ENCODE results near the gene GDI1. TPM values are rescaled to one million over a fixed set of nuclear protein-coding genes. Genes with fewer than 3 reads are reported as not detected.

Gene GDI1
- total and polyA plus RNA-seq, 2 experiments from 2014 or later = 48.5 to 95.9 TPM

DNA sequence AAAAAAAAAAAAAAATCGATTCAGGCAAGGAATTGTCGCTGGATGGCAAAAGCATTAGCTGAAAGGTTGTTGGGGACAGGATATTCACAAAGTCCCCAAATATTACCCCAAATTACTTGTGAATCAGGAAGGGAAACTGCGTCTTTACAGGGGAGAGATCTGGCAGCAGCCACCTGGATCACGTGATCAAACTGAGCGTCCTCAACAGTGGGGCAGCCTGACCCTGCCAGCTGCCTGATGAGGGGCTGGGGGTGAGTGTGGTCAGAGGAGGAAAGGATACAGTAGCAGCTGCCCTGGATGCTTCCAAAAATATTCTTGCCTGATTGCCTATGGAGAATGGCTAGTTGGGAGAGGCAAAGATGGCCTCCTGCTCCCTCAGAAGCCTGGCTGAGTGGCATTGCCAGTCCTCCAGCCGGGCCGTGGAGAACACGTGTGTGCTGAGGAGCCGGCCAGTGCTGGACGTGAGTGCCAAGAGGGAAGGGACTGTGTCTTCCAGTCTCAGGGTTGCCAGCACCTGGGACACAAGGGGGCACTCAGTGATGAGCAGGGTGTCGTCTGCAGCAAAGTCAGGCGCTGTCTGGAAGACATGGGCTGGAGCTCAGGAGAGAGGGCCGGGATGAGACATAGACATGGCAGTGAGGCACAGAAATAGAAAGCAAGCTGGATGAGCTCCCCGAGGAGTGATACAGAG, 45.1 kb downstream of the GDI1 start:
- no peaks in the 10 kb centered on the region for H3K79me2 ChIP-seq (replicated peaks; ENCODE audit: insufficient read depth)
- Mint-ChIP-seq H3K9me3 (no peaks in the 10 kb centered on the region), H3K4me3 (no peak overlapping the region; the same call in 2 of the 3 replicates), H3K27me3 (ENCODE audit: insufficient read depth, low read depth, poor library complexity) (peaks cover 7% of the 10 kb centered on the region), H3K27ac (no peak overlapping the region), H3K4me1 (peaks cover 10% of the 10 kb centered on the region; the same call in 2 of the 3 replicates), H3K36me3 (ENCODE audit: low read depth) (peaks cover 5% of the 10 kb centered on the region; the same call in 1 of the 3 replicates)
- no peak for DNase-seq (ENCODE audit: low spot score)
- H3K4me2 ChIP-seq = no peak overlapping the region
- ATAC-seq = no peak
- H3K27me3 ChIP-seq (ENCODE audit: insufficient read depth) = no peaks in the 10 kb centered on the region
- TF ChIP-seq JUNB (IDR thresholded peaks at IDR 0.05; ENCODE audit: unreplicated experiment) (no peak), NANOG (IDR thresholded peaks at IDR 0.05; ENCODE audit: borderline replicate concordance) (no peak), CREB1 (CRISPR knock-in tag; IDR thresholded peaks at IDR 0.05; ENCODE audit: low read depth) (no peak), ZNF114 (CRISPR knock-in tag; IDR thresholded peaks at IDR 0.05) (no peak), POLR2AphosphoS5 (IDR thresholded peaks at IDR 0.05; ENCODE audit: low read depth) (no peak), ZNF331 (CRISPR knock-in tag; IDR thresholded peaks at IDR 0.05; ENCODE audit: low read depth) (no peak), STAT1 (IDR thresholded peaks at IDR 0.05; ENCODE audit: unreplicated experiment) (no peak)
- no peak overlapping the region for H3K4me3 ChIP-seq
- H3K27ac ChIP-seq (ENCODE audit: low read depth) = no peak overlapping the region
- no peaks in the 10 kb centered on the region for H3K4me1 ChIP-seq (ENCODE audit: insufficient read depth)
- no peaks in the 10 kb centered on the region for H3K36me3 ChIP-seq (ENCODE audit: insufficient read depth)
- H2AFZ ChIP-seq = no peak overlapping the region
- H4K20me1 ChIP-seq (replicated peaks; ENCODE audit: insufficient read depth) = no peaks in the 10 kb centered on the region; the same call in 1 of the 2 replicates
- no peaks in the 10 kb centered on the region for H3K9me2 ChIP-seq (ENCODE audit: insufficient read depth)
- H3F3A ChIP-seq (replicated peaks; ENCODE audit: low read depth) = no peaks in the 10 kb centered on the region

DNA sequence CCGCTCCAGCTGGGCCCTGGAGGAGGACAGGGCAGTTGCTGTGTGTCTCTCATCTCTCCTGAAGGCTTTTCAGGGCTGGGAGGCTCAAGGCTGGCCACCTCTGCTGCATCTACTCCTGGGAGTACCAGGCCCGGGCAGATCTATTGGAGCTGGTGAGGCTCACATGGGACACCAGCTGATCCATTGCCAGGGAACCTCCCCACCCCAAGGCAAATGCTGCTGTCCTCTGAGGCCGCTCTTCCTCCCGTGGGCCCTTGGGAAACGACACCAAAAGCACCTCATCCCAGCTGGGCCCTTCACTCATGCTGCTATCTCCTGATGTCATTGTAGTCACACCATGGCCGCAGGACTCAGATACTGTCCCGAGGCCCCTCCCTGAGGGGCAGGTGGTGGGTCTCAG, 45.8 kb downstream of the GDI1 start:
- H3F3A ChIP-seq (replicated peaks; ENCODE audit: low read depth) = no peaks in the 10 kb centered on the region
- no peaks in the 10 kb centered on the region; the same call in 1 of the 2 replicates for H4K20me1 ChIP-seq (replicated peaks; ENCODE audit: insufficient read depth)
- H3K36me3 Mint-ChIP-seq (ENCODE audit: low read depth) = peaks cover 5% of the 10 kb centered on the region; the same call in 2 of the 3 replicates
- ATAC-seq (no peak), DNase-seq (ENCODE audit: low spot score) (no peak)
- H3K4me2 ChIP-seq = no peak overlapping the region
- no peaks in the 10 kb centered on the region for H3K4me1 ChIP-seq (ENCODE audit: insufficient read depth)
- no peak overlapping the region for H3K4me3 ChIP-seq
- no peaks in the 10 kb centered on the region for H3K36me3 ChIP-seq (ENCODE audit: insufficient read depth)
- no peaks in the 10 kb centered on the region for H3K9me3 Mint-ChIP-seq
- H3K27me3 Mint-ChIP-seq (ENCODE audit: insufficient read depth, low read depth, poor library complexity) = peaks cover 9% of the 10 kb centered on the region
- H3K79me2 ChIP-seq (replicated peaks; ENCODE audit: insufficient read depth) = no peaks in the 10 kb centered on the region
- H3K4me3 Mint-ChIP-seq = no peak overlapping the region
- no peak overlapping the region for H3K27ac Mint-ChIP-seq
- no peaks in the 10 kb centered on the region for H3K27me3 ChIP-seq (ENCODE audit: insufficient read depth)
- no peak overlapping the region for H2AFZ ChIP-seq
- H3K4me1 Mint-ChIP-seq = peaks cover 10% of the 10 kb centered on the region; the same call in 2 of the 3 replicates
- no peak overlapping the region for H3K27ac ChIP-seq (ENCODE audit: low read depth)
- no peaks in the 10 kb centered on the region for H3K9me2 ChIP-seq (ENCODE audit: insufficient read depth)
- TF ChIP-seq ZNF331 (CRISPR knock-in tag; IDR thresholded peaks at IDR 0.05; ENCODE audit: low read depth) (no peak), NANOG (IDR thresholded peaks at IDR 0.05; ENCODE audit: borderline replicate concordance) (no peak), JUNB (IDR thresholded peaks at IDR 0.05; ENCODE audit: unreplicated experiment) (no peak), EZH2 (IDR thresholded peaks at IDR 0.05; ENCODE audit: low read depth, unreplicated experiment) (no peak), EZH2phosphoT487 (IDR thresholded peaks at IDR 0.05; ENCODE audit: unreplicated experiment) (no peak), POLR2AphosphoS5 (IDR thresholded peaks at IDR 0.05; ENCODE audit: low read depth) (no peak), CREB1 (CRISPR knock-in tag; IDR thresholded peaks at IDR 0.05; ENCODE audit: low read depth) (no peak), ZNF114 (CRISPR knock-in tag; IDR thresholded peaks at IDR 0.05) (no peak), STAT1 (IDR thresholded peaks at IDR 0.05; ENCODE audit: unreplicated experiment) (no peak)
- TF ChIP-seq, protein P1, sequence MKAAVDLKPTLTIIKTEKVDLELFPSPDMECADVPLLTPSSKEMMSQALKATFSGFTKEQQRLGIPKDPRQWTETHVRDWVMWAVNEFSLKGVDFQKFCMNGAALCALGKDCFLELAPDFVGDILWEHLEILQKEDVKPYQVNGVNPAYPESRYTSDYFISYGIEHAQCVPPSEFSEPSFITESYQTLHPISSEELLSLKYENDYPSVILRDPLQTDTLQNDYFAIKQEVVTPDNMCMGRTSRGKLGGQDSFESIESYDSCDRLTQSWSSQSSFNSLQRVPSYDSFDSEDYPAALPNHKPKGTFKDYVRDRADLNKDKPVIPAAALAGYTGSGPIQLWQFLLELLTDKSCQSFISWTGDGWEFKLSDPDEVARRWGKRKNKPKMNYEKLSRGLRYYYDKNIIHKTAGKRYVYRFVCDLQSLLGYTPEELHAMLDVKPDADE (IDR thresholded peaks at IDR 0.05) = no peak
- TF ChIP-seq, protein P2, sequence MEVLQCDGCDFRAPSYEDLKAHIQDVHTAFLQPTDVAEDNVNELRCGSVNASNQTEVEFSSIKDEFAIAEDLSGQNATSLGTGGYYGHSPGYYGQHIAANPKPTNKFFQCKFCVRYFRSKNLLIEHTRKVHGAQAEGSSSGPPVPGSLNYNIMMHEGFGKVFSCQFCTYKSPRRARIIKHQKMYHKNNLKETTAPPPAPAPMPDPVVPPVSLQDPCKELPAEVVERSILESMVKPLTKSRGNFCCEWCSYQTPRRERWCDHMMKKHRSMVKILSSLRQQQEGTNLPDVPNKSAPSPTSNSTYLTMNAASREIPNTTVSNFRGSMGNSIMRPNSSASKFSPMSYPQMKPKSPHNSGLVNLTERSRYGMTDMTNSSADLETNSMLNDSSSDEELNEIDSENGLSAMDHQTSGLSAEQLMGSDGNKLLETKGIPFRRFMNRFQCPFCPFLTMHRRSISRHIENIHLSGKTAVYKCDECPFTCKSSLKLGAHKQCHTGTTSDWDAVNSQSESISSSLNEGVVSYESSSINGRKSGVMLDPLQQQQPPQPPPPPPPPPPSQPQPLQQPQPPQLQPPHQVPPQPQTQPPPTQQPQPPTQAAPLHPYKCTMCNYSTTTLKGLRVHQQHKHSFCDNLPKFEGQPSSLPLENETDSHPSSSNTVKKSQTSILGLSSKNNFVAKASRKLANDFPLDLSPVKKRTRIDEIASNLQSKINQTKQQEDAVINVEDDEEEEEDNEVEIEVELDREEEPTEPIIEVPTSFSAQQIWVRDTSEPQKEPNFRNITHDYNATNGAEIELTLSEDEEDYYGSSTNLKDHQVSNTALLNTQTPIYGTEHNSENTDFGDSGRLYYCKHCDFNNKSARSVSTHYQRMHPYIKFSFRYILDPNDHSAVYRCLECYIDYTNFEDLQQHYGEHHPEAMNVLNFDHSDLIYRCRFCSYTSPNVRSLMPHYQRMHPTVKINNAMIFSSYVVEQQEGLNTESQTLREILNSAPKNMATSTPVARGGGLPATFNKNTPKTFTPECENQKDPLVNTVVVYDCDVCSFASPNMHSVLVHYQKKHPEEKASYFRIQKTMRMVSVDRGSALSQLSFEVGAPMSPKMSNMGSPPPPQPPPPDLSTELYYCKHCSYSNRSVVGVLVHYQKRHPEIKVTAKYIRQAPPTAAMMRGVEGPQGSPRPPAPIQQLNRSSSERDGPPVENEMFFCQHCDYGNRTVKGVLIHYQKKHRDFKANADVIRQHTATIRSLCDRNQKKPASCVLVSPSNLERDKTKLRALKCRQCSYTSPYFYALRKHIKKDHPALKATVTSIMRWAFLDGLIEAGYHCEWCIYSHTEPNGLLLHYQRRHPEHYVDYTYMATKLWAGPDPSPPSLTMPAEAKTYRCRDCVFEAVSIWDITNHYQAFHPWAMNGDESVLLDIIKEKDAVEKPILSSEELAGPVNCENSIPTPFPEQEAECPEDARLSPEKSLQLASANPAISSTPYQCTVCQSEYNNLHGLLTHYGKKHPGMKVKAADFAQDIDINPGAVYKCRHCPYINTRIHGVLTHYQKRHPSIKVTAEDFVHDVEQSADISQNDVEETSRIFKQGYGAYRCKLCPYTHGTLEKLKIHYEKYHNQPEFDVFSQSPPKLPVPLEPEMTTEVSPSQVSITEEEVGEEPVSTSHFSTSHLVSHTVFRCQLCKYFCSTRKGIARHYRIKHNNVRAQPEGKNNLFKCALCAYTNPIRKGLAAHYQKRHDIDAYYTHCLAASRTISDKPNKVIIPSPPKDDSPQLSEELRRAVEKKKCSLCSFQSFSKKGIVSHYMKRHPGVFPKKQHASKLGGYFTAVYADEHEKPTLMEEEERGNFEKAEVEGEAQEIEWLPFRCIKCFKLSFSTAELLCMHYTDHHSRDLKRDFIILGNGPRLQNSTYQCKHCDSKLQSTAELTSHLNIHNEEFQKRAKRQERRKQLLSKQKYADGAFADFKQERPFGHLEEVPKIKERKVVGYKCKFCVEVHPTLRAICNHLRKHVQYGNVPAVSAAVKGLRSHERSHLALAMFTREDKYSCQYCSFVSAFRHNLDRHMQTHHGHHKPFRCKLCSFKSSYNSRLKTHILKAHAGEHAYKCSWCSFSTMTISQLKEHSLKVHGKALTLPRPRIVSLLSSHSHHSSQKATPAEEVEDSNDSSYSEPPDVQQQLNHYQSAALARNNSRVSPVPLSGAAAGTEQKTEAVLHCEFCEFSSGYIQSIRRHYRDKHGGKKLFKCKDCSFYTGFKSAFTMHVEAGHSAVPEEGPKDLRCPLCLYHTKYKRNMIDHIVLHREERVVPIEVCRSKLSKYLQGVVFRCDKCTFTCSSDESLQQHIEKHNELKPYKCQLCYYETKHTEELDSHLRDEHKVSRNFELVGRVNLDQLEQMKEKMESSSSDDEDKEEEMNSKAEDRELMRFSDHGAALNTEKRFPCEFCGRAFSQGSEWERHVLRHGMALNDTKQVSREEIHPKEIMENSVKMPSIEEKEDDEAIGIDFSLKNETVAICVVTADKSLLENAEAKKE (CRISPR knock-in tag; IDR thresholded peaks at IDR 0.05) = no peak
- TF ChIP-seq, protein P3, sequence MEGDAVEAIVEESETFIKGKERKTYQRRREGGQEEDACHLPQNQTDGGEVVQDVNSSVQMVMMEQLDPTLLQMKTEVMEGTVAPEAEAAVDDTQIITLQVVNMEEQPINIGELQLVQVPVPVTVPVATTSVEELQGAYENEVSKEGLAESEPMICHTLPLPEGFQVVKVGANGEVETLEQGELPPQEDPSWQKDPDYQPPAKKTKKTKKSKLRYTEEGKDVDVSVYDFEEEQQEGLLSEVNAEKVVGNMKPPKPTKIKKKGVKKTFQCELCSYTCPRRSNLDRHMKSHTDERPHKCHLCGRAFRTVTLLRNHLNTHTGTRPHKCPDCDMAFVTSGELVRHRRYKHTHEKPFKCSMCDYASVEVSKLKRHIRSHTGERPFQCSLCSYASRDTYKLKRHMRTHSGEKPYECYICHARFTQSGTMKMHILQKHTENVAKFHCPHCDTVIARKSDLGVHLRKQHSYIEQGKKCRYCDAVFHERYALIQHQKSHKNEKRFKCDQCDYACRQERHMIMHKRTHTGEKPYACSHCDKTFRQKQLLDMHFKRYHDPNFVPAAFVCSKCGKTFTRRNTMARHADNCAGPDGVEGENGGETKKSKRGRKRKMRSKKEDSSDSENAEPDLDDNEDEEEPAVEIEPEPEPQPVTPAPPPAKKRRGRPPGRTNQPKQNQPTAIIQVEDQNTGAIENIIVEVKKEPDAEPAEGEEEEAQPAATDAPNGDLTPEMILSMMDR (conservative IDR thresholded peaks at IDR 0.05; ENCODE audit: low read depth in 2 of 2) = no peak
